Renal cortical epithelial cell (primary cell): ENCODE results near the gene SPARC. TPM values are rescaled to one million over a fixed set of nuclear protein-coding genes. Genes with fewer than 3 reads are reported as not detected.

Experiments used
- DNase-seq: peaks from one replicate; pipeline ENCODE4 v3.0.0-alpha.2; 2011; ENCODE audit warnings: low read depth
- total RNA-seq: library from RNA; depleted of rRNA; stranded (reverse); fragments of >200 nt; gene quantifications from 2 replicates; pipeline ENCODE4 v1.2.3, GENCODE V29; 2014

The SPARC gene
- total RNA-seq, 1 donor from 2014 or later: 242 TPM

DNA sequence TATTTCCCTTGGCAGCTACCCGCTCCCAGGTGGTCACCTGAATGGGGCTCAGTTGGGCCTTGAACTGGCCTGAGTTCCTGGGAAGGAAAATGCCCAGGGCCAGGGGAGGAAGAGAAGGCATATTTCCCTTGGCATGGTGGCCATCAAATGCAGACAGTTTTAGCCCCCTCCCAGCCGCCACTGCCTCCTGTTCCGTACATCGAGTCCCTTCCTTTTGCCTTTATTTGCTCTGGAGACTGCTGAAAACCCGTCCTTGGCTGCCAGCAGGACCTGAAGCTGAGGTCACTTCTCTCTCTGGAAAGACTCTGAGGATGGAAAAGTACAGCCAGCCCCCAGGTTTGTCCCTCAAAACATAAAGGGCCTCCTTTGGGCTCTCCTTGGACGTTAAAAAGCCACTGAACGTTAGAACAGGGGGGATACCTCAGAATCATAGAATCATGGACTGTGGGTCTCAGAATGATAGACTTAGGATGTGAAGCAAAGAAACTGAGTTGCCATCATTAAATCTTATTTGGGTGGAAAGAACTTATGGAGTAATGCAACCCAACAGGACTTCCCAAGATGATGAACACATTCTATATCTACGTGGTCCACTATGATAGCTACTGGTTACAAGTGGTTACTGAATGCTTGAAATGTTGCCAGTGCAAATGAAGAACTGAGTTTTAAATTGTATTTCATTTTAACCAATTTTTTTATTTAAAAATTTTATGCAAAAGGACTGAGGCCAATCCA, 7.1 kb downstream of the SPARC start:
- no peak for DNase-seq

DNA sequence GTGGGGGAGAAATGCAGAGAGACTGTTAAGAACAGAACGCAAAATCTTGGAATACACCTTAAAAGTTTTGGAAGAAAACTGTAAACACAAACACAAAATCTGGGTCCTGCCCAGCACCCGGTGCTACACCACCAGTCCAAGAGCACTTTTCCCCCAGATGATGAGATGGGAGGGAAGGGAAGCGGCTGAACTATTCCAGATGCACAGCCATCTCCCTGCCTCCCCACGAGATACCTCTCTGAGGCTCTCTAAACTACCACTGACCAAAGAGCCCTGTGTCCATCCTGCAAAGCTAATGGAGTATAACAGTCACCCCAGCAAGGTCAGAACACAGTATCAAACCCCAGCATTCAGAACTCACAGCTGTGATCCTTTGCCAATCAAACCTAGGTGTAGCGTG, 8.0 kb downstream of the SPARC start:
- no peak for DNase-seq

DNA sequence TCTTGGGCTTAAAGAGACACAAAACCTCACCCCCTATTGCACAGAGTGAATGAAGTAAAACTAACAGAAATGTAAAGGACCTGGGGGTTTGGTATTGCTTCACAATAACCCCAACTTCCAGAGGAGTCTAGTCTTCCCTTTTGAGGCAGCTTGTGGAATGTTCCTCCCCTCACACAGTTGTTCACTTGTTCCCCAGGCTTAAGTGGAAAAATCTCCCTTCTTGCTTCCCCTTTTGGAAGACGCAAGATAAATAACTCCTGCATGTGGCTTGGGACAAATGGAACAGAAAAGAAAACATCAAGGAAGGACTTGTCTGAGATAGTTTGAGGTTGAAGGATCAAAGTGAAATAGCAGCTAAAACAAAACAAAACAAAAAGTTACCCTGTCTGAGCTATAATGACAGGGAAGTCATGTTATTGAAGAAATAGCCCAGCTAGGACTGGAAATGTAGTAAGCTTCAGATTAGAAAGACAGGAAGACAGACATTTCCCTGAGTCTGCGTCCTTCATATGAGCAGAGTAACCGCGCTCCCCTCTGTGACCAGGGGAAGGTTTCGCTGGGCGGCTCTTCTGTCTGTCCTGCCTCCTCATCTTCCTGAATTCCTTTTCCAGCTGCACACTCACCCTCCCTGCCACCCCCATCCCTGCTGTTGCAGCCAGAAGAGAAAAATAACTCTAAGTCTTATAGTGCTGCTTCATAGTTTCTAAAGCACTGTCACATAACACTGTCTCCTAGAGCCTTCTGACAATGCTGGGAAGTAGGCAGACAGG, 8.8 kb downstream of the SPARC start:
- no peak for DNase-seq

- peak; percentile 21 for DNase-seq
Observed at GRCh38 chr5:151676719-151677118, 10.0 kb downstream of the SPARC start.

DNA sequence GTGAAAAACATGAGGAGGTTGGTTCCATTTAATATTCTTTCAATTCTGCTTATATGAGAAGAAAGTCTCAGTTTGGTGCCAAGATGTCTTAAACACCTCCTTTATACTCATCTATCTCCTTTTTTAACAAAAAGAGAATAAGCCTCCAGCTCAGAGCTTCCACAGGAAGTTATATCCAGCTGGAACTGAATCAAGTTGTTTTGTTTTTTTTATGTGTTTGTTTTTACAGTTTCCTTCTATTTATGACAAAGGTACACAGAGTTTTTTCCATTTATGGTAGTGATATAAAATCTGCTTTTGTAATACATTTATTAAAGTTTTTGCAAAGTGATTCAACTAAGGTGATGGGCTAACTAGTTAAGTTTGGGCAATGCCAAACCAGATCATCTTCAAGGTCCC, 10.4 kb downstream of the SPARC start:
- no peak for DNase-seq

DNA sequence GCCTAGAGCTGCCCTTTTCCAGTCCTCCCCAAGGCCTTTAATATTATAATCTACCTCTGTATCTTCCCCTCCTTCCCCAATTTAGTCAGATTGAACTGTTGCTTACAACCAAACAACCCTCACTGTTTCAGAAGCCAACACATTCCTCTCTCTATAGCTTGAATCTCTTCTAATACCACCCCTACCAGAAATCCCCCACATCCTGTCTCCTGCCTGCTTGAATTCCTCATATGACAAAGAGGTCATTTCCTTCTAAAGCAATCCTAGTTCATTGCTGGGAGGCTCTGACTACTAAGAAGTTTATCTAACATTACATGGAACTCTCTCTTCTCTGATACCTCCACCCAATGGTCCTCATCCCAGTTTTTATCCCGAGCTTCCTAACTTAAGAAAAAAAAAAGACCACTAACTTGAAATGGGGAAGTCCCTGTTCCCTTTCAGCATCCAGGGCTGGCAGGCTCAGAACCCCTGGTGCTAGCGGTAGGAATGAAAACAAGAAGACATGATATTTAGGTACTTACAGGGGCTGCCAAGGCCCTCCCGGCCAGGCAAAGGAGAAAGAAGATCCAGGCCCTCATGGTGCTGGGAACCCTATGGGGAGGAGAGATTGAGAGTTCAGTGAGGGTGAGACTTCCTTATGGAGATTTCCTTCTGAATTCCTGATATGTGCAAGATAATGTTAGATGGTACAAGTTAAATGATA, 11.0 kb downstream of the SPARC start:
- peak; percentile 51 for DNase-seq

GRCh38 chr5:151674626-151675610, 11.8 kb downstream of the SPARC start:
- no peak for DNase-seq

- DNase-seq: no peak
Observed at GRCh38 chr5:151673421-151673820, 13.3 kb downstream of the SPARC start.

- DNase-seq: no peak
Observed at GRCh38 chr5:151672516-151672915, 14.2 kb downstream of the SPARC start.

- DNase-seq: peak; percentile 41
Observed at GRCh38 chr5:151671950-151672349, 14.8 kb downstream of the SPARC start.

- peak; percentile 68 for DNase-seq
Observed at GRCh38 chr5:151670953-151671636, 15.6 kb downstream of the SPARC start.

GRCh38 chr5:151670083-151670686, 16.5 kb downstream of the SPARC start:
- no peak for DNase-seq

GRCh38 chr5:151667083-151667482, 19.6 kb downstream of the SPARC start:
- no peak for DNase-seq

- DNase-seq: no peak
Observed at GRCh38 chr5:151665613-151666012, 21.1 kb downstream of the SPARC start.

DNA sequence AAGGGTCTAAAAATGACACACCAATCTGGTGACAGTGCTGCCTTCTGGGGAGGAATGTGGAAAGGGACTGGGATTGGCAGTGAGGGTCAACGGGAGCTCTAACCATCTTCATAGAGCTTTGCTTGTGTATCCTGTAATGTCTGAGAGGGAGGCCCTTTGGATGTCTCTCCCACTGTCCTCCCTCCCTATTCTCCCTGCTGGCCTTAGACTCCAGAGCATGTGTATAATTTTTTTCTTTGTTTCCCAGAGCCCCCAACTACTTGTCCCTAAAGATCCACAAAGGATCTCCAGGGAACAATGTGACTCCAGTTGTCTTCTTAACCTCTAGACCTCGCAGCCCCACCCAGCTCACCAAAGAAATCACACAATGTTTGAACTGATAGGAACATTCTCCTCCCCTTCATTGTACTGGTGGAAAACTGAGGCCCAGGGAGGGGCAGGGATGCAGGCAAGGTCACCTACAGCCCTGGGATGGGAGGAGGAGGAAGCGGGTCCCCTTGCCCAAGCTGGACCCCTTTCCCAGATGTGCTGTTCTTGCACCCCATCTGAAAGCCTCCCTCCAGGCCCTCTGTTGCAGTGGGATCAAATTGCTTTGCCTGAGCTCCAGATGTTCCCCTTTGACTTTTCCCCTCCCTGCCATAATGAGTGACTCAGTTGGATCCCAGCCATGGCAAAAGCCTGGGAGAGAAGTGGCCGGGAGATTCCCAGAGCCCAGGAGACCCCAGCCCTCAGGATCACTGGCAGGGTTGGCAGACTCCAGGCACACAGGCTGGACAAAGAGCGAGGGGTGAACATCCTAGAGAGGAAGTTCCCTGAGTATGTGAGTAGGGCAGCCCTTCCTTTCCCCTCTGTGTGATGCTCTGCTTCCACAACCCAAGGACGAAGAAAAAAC, 21.8 kb downstream of the SPARC start:
- peak; percentile 21 for DNase-seq

DNA sequence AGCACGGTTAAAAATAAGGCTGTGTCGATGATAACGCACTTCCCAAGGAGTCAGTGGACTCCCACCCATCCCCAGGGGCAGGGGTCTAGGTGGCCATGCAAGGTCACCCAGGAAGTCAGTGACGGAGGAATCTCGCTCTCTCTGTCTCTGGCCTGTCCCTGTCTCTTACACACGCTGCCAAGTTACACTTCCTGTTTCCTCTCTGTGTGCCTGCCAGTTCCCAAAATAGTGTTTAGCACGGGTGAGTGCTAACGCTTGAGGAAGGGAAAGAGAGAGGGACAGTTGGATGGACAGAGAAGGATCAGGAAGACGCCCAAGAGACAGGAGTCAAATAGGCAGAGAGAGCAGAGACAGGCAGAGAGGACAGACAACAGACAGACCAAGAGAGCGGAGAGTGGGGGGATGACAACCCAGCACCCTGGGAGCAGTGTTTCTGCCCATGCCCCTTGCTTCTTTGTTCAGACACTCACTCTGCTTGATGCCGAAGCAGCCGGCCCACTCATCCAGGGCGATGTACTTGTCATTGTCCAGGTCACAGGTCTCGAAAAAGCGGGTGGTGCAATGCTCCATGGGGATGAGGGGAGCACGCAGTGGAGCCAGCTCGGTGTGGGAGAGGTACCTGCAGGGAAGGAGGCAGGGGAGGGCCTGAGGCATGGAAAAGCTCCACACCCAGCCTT, 23.0 kb downstream of the SPARC start:
- DNase-seq: no peak

- DNase-seq: no peak
Observed at GRCh38 chr5:151662805-151663204, 23.9 kb downstream of the SPARC start.

GRCh38 chr5:151661968-151662732, 24.6 kb downstream of the SPARC start:
- no peak for DNase-seq
